NCI-H1436 (cell line): ENCODE results near the gene LRP11.
"Not testable (repeated sequence)": the region's sequence is repeated elsewhere in the genome, so short reads cannot be mapped to it uniquely, and the experiment has no call there.

Source experiments
- DNase-seq: peaks from one replicate; lab custom pipeline; 2025; lab: John Stamatoyannopoulos, UW

LRP11 gene

DNA sequence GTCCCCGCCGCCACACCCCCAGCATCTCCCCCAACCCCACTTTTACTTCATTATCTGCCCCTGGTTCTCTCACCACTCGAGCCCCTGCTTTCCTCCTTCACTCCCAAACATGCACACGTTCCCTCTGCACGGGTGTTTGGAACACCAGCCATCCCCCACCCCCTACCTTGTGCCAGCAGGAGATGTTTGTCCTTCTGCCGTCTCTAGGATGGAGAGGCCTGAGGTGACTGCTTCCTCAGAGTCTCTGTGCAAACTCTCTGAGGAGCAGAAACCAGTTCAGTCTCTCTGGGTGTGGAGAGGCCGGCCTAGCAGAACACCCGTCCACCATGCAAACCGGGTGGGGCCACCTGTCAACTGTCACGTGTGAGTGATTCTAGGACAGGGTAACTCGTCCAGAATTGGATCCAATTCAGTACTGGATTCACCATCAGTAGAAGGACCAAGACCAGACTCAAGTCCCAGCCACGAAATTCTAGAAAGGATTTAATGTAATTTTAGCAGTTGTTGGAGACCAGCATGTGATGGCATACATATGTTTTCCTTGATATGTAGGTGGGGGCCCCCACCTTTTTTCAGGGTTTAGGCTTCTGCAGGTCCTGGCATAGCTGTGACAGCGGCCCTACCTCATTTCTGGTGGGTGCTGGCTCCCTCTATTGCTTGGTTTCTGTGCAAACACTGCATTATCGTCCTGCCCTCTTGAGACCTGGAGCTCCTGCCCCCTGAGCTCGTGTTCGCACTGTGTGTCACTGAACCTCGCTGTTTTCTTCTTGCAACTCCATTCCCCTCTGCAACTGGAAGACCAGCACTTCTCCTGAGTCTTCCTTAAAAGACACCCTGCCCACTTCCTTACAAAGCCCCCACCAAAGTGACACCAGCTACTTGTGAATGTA lies 33.9 kb upstream of the LRP11 start, which contains the start of gene RAET1E:
Gene RAET1E (minus strand): TSS at position 259 of the 890 bp plus-strand sequence. CDS start 7,212 bp downstream, outside the sequence.
- DNase-seq: no peak

DNA sequence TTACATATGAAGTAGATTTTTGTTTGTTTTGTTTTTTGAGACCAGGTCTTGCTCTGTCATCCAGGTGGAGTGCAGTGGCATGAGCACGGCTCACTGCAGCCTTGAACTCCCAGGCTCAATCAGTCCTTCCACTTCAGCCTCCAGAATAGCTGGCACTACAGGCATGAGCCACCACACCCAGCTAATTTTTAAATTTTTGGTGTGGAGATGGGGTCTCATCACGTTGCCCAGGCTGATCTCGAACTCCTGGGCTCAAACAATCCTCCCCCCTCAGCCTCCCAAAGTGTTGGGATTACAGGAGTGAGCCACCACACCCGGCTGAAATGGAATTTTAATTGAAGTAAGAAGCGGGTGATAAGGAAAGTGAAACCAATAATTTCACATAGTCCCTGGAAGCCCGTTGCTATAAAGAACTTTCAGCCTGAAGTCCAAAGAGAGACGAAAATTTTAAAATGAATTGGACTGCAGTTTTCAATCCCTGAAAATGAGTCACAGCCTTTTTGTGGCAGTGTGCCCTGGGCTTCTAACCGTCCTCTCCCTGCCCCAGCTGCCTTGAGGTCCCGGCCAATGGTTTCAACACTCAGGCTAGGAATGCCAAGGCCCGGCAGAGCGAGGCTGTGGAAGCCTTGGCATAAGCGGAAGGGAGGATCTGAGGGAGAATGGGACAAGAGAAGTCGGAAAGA lies 33.0 kb upstream of the LRP11 start:
- DNase-seq: no peak

DNA sequence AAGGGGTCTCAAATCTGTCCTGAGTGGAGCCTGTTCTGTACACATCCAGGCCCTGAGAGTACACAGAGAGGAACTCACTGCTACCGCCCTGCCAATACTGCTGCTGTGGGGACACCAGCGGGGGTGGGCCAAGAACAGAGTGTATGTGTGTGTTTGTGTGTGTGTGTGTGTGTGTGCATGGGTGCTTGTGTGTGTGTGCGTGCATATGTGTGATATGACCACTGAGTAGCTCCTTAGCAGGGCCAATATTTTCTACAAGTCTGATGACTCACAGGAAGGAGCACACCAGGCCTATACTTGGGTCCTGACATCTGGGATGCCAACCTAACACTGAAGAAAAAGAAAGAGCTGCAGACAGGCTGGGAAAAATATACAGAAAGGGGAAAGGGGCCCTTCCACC lies 32.3 kb upstream of the LRP11 start:
- no peak for DNase-seq

DNA sequence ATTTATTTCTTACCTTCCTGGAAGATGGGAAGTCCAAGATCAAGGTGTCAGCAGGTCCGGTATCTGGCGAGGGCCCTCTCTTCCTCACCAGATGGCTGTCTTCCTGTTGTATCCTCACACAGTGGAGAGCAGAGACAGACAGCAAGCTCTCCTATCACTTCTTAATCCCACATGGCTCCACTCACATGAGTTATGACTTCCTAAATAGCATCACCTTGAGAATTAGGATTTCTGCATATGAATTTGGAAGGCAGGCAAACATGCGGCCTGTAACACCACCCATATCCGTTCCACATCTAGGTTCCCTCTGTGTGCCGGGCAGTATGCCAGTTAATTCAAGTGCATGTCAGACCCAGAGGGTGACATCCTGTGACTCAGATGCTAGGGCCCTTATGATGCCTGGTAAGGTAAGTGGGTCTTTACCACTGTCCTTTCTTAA lies 31.7 kb upstream of the LRP11 start:
- DNase-seq: no peak

DNA sequence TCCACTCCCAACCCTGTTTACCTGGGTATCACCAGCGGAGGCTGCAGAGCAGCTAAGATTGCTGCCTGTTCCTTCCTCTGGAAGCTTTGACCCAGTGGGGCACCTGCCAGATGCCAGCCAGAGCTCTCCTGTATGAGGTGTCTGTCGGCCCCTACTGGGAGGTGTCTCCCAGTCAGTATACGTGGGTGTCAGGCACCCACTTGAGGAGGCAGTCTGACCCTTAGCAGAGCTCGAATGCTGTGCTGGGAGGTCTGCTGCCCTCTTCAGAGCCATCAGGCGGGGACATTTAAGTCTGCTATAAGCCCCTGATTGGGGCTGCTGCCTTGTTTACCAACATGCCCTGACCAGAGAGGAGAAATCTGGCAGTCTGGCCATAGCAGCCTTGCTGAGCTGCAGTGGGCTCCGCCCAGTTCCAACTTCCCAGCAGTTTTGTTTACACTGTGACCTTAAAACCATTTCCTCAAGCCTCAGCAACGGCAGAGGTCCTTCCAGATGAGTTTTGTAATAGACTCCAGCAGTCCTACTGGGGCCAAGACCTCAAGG lies 31.0 kb upstream of the LRP11 start:
- no peak for DNase-seq

DNA sequence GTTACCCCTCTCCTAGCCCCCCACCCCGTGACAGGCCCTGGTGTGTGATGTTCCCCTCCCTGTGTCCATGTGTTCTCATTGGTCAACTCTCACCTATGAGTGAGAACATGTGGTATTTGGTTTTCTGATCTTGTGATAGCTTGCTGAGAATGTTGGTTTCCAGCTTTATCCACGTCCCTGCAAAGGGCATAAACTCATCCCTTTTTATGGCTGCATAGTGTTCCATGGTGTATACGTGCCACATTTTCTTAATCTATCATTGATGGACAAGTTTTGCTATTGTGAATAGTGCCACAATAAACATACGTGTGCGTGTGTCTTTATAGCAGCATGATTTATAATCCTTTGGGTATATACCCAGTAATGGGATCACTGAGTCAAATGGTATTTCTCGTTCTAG lies 27.7 kb upstream of the LRP11 start:
- DNase-seq: not testable (repeated sequence)

DNA sequence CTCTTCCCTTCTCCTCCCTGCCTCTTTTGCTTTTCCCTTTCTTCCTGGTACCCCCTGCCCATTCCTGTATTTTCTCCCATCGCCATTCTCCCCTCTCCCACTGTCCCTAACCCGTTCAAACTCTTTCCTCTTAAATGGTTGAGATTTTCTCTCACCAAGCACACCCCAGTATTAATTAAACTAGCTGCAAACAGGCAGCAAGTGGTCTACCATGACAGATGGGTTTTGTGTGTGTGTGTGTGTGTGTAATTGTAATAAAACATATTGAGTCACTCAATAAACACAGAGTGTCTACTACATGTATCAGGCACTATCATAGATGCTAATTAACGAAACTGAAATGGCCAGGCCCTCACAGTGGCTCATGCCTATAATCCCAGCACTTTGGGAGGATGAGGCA lies 27.1 kb upstream of the LRP11 start:
- DNase-seq: no peak

DNA sequence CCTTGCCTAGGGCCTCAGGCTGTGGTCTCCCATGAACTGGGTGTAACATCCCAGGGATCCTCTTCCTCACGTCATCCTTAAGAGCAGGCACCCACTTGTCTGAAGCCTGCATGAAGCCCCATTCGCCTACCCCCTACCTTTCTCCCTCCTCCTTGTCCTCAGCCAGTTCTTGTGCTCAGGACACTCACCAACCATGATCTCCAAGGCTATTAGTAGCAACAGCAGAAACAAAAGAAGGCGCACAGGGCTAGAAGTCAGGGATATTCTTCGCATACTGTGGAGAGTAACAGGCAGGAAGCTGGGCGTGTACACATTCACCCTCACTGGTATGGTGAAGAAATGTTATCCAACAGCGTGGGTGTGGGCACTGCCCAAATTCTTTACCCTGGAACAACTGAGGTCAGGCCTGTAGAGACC lies 26.5 kb upstream of the LRP11 start:
- DNase-seq: no peak

DNA sequence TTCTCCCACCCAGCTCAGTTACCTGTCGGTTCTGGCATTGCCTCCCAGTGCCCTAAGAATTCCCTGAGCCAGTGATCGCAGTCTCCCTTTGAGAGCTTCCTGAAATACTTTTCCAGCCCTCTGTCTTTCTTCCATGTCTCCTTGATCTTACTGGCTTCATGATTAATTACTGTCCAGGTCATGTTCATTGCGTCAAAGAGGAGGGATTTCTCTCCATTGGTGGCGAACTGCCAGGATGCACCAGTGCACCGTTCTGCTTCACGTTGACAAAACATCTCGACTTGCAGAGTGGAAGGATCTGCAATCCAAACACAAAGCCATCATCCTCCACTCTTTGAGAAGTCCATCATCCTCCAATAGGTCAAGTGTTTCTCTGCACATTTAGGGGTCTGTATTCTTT lies 25.2 kb upstream of the LRP11 start:
- DNase-seq: no peak

DNA sequence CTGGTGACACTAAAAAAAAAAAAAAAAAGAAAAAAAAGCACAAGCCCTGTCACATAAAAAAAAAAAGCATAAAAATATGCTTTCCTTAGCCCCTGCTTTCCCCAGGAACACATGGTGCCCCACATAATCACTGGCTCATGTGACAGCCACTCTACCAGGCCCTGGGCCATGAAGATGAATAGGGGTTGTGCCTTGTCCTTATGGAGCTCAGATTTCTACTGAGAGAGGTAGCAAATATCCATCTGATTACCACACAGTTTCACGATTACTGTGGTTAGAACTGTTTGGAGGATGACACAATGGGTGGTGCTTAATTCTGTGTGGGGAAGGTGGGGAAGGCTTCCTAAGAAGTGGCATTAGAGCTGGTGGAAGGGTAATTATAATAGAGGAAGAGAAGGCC lies 24.5 kb upstream of the LRP11 start:
- DNase-seq: no peak

DNA sequence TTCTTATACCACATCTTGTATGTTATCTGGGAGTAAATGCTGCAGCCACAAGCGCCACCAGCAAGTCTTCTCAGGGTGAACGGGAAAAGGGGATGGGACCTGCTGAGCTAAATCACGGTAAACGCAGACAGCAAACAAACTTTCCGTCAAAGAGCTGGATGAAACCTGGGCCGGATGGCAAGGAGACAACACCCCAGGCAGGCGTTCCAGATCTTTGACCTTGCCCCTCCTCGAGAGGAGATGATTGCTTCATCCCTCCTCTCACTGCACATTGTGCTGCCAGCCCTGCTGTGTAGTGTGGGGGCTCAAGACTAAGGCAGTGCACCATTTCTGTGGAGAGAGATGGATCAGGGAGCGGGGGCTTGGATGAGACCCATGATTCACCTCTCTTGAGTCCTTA lies 23.9 kb upstream of the LRP11 start:
- no peak for DNase-seq

DNA sequence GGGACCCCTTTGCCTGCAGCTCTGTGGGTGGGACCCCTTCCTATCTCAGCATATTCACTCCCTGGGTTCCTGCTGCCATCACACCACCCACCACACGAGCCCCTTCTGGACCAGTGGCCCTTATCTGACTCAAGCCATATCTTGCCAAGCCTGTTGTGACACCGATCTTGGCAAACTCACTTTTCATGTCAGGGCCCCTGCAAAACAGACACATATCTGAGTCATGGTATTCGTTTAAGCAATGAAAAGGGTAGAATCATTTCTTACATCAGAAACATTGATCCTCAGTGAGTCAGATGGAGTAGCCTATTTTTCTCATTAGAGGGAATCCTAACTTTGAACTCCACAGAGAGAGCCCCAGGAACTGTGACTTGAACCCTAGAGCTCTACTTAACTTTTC lies 23.2 kb upstream of the LRP11 start:
- DNase-seq: no peak

DNA sequence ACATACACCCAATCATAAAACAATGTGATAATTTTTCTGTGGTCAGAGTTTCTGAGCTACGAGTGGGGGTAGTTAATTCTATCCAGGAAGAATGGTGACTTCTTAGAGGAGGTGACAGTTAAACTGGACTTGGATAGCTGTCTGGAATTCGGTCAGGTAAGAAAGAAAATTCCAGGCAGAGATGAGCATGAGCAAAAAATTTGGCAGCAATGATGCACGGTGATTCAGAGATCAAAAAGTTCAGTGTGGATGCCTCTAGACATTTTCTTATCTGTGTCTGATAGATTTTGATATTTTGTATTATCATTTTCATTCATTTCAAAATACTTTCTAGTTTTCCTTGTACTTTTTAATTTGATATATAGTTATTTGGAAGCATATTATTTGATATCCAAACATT lies 21.7 kb upstream of the LRP11 start:
- DNase-seq: no peak

DNA sequence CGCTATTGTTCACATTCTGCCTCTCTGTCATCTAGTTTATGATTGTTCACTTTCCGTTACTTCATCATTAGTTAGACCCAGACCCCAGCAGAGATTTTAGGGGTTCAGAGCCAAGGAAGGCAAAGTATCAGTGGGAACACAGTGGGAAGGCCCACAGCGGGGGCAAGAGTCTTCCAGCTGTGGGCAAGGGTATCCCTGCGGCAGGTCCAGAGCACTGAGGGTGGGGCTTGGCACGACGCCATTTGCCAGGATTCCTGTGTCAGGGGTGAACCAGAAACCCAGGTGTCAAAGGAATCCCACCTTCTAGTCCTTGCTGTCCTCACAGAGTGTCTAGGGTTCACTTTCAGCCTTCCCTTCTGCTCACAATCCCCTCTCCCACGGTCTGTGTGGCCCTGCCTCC lies 20.5 kb upstream of the LRP11 start:
- no peak for DNase-seq

DNA sequence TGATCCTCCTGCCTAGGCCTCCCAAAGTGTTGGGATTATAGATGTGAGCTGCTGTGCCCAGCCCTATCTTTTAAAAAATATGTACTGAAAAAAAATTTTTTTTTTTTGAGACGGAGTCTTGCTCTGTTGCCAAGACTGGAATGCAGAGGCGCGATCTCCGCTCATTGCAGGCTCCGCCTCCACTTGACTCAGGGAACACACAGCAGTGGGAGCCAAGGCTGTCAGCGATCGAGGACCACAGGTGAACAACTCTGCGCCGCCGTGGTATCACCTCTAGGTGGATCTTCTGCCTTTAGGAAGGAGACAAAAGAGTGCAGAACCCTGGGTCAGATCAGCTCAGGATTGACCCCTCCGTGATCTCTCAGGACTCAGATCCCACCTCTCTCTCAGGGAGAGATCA lies 20.1 kb upstream of the LRP11 start:
- no peak for DNase-seq

DNA sequence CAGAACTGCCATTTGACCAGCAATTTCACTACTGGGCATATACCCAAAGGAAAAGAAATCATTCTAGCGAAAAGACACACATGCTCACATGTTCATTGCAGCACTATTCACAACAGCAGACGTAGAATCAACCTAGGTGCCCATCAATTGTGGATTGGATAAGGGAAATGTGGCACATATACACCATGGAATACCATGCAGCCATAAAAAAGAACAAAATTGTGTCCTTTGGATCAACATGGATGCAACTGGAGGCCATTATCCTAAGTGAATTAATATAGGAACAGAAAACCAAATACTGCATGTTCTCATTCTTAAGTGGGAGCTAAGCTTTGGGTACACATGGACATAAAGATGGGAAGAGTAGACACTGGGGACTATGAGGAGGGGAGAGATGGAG lies 17.7 kb upstream of the LRP11 start:
- no peak for DNase-seq

DNA sequence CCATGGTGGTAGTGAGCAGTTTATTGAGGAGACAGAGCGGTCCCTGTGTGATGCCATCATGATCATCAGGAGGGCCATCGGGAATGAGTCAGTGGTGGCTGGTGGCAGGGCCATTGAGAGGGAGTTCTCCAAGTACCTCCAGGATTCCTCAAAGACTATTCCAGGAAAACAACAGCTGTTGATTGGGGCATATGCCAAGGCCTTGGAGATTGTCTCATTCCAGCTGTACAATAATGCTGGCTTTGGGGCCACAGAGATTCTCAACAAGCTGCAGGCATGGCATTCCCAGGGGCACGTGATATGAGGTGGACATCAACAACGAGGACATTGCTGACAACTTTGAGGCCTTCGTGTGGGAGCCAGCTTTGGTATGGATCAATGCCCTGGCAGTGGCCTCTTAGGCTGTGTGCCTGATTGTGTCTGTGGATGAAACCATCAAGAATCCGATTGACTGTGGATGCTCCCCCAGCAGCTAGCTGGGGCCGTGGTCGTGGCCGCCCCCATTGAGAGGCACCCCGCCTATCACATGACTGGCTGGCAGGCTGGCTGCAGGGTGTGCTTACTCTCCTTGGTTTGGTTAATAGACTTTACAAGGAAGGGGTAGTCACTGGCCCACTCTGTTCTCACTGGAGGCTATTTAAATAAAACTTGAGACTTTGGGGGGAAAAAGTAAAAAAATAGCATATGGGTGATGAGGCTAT lies 17.1 kb upstream of the LRP11 start:
- DNase-seq: no peak

DNA sequence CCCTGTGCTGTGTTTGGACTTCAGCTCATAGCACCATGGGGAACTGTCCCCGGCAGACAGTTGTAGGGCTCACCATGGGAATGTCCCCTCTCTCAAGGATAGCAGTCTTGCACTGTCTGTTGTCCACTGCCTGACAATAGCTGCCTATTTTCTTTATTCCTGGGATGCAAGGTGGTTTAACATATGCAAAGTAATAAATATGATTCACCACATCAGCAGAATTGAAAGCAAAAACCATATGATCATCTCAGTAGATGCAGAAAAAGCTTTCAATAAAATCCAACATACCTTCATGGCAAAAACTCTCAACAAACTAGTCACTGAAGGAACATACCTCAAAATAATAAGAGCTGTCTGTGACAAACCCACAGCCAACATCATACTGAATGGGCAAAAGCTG lies 13.5 kb upstream of the LRP11 start:
- no peak for DNase-seq

DNA sequence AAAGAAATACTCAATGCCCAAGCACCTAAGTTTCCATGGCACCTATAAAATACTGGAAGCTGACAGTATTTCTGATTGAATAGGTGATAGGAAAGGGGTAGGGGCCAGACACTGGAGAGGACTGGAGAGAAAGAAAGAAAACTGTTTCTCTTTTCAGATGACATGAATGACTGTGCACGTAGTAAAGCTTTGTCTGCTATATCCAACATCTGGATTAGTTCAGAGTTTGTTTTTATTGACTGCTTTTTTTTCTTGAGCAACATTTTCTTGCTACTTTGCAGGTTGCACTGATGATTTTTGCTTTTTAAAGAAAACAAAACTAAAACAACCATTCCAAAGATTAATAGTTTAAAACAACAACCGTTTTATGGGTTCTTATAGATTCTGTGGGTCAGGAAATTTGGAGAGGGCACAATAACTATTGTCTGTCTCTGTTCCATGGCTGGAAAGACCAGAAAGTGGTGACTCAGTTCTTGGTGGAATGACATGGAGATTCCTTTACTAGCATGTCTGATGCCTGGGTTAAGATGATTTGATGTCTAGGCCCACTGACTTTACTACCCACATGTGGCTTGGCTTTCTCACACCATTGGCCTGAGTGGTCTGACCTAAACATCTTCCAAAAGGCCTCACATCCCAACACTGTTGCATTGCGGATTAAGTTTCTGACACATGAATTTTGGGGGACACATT lies 12.2 kb upstream of the LRP11 start:
- no peak for DNase-seq

DNA sequence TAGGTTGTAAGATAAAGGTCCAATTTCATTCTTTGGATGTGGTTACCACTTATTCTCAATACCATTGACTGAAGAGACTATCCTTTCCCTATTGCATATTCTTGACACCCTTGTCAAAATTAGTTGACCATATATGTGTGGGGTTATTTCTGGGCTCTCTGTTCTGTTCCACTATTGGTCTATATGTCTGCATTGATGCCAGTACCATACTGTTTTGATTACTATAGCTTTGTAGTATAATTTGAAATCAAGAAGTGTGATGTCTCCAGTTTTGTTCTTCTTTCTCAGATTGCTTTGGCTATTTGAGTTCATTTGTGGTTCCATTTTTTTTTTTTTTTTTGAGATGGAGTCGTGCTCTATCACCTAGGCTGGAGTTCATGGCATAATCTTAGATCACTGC lies 8.1 kb upstream of the LRP11 start:
- DNase-seq: no peak

DNA sequence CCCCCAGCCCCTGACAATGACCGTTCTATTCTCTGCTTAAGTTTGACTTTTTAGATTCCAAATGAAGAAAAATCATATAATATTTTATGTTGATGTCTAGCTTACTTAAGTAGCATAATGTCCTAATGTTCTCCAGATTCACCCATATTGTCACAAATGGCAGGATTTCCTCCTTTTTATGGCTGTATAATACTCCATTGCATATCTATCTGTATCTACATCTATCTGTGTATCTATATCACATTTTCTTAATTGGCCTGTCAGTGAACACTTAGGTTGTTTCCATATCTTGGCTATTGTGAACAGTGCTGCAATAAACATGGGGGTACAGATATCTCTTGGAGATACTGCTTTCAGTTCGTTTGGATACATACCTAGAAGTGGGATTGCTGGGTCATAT lies 7.0 kb upstream of the LRP11 start:
- no peak for DNase-seq
